Spleen (tissue), 7 donors: ENCODE results near the gene ARPIN.

ENCODE experiments used
- CTCF ChIP-seq, 11 experiments: fragments of 200-600 bp in 7 of 11; fragments of 450-650 bp in 4 of 11; sonication (generic) in 4 of 11; IDR thresholded peaks in 8 of 11; conservative IDR thresholded peaks in 3 of 11; 1 replicate in 7 of 11; 2 replicates in 4 of 11; pipeline versions ENCODE4 v1.4.0 to v1.8.0; 2016 to 2021; ENCODE audit warnings: antibody characterized with exemption in 11 of 11, inconsistent platforms in 4 of 11, mild to moderate bottlenecking in 1 of 11
- POLR2A ChIP-seq, 3 donors: fragments of 450-650 bp; IDR thresholded peaks; one replicate each; pipeline ENCODE4 v1.5.1; 2017; ENCODE audit warnings: antibody characterized with exemption in 3 of 3, mild to moderate bottlenecking in 1 of 3
- POLR2AphosphoS5 ChIP-seq, 3 donors: sonication (generic); formaldehyde crosslinking; IDR thresholded peaks; one replicate each; pipeline ENCODE4 v1.5.1; 2017; ENCODE audit warnings: antibody characterized with exemption in 3 of 3
- donor health status: DM: no; HTN: no; CAD: no; lungs with moderate emphysema.
- donor health status: DM: no; HTN: no; CAD: no.
- donor health status: DM: no; HTN: no; CAD: no.

- TF ChIP-seq POLR2A (IDR thresholded peaks at IDR 0.05) (no peak), CTCF (IDR thresholded peaks at IDR 0.05 in 8 of 11, conservative IDR thresholded peaks at IDR 0.05 in 3 of 11) (no peak), POLR2AphosphoS5 (IDR thresholded peaks at IDR 0.05) (no peak)
These were observed 12.7 kb downstream of the ARPIN start for GRCh38 chr15:89899951-89900567.
